Neutrophil (primary cell): ENCODE results near the gene PCDHGA1.

Experiments
- H3K27ac ChIP-seq: fragments of 200-600 bp; sonication (generic); 2 replicates; pipeline ENCODE4 v1.5.1; 2016; ENCODE audit warnings: mild to moderate bottlenecking, moderate library complexity
- H3K27me3 ChIP-seq: fragments of 200-600 bp; sonication (generic); 2 replicates; pipeline ENCODE4 v1.6.0; 2016; ENCODE audit warnings: mild to moderate bottlenecking
- H3K36me3 ChIP-seq: fragments of 200-600 bp; sonication (generic); 2 replicates; pipeline ENCODE4 v1.5.1; 2017
- H3K4me1 ChIP-seq, 2 experiments: fragments of 200-600 bp in 1 of 2; sonication (generic) in 1 of 2; 1 replicate in 1 of 2; 2 replicates in 1 of 2; pipeline versions ENCODE4 v1.5.1 to v1.6.1; 2013 to 2016; ENCODE audit warnings: low read depth in 1 of 2, low read length in 1 of 2, mild to moderate bottlenecking in 1 of 2, moderate library complexity in 1 of 2; ENCODE audit not compliant: control insufficient read depth in 1 of 2, insufficient read depth in 1 of 2
- H3K4me3 ChIP-seq, 2 experiments: fragments of 200-600 bp in 1 of 2; sonication (generic) in 1 of 2; 1 replicate in 1 of 2; 2 replicates in 1 of 2; pipeline ENCODE4 v1.5.1; 2013 to 2016; ENCODE audit warnings: low read depth in 1 of 2, low read length in 1 of 2, mild to moderate bottlenecking in 1 of 2, moderate library complexity in 1 of 2
- H3K9me3 ChIP-seq: fragments of 200-600 bp; sonication (generic); 2 replicates; pipeline ENCODE4 v1.5.1; 2016
- CTCF ChIP-seq: fragments of 200-600 bp; sonication (generic); IDR thresholded peaks from 2 replicates; pipeline ENCODE4 v1.5.1; 2016; ENCODE audit warnings: antibody characterized with exemption

The PCDHGA1 gene

DNA sequence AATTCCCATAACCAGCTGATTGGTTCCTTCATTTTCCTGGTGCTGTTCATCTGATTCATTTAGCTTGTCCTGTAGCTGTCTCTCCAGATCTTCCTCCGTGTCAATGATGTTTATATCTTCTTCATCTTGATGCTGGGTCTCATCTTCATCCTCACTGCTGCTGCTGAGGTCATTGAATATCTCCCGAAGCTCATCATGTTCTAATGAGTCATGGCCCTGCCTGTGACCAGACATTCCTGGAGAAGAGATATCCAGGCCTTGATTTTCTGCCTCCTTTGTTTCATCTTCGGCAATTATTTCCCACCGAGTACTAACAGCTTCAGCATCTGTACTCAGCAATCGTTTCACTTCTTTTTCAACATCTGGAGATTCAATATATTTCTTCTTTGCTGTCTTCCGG is 11.1 kb upstream of the PCDHGA1 start:
- Histone ChIP-seq H3K27me3 (peaks cover 4% of the 10 kb centered on the region), H3K27ac (no peak overlapping the region), H3K4me3 (peak overlapping the region; percentile 81), H3K4me1 (peaks cover 12 to 15% of the 10 kb centered on the region in 2 experiments), H3K9me3 (peaks cover 38% of the 10 kb centered on the region), H3K36me3 (no peaks in the 10 kb centered on the region)
- TF ChIP-seq CTCF = no peak

DNA sequence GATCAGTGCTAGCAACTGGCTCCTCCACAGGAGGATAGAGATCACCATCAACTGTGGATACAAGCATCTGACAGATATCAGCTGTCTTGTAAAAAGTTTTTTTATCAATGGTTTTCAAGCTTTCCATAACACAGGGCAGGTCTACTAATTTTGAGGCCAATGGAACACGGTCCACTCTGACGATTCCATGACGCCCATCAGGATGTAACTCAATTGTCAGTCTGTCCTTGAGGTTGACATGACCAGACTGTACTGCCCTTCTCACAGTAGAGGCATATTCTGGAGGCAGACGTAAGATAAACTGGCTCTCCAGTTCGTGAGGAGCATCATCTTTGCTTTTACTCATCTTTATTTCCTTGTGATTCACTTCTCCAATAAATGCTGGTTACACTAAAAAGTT is 10.6 kb upstream of the PCDHGA1 start:
- Histone ChIP-seq H3K9me3 (peaks cover 38% of the 10 kb centered on the region), H3K27me3 (peaks cover 8% of the 10 kb centered on the region), H3K27ac (peak overlapping the region; percentile 95), H3K4me3 (peak overlapping the region; percentile 81), H3K36me3 (no peaks in the 10 kb centered on the region), H3K4me1 (peaks cover 12 to 15% of the 10 kb centered on the region in 2 experiments)
- TF ChIP-seq CTCF = no peak

GRCh38 chr5:141320225-141321169 is 9.8 kb upstream of the PCDHGA1 start, which contains the start of gene TAF7:
Gene TAF7, minus strand, starts transcription at chr5:141320784. Its CDS starts 740 bp downstream, at chr5:141320044.
- H3K27ac ChIP-seq = peak within 1 kb of the TSS; percentile 95
- peak within 1 kb of the TSS; percentile 81 for H3K4me3 ChIP-seq
- peaks cover 16% of the 10 kb centered on the region for H3K27me3 ChIP-seq
- peaks cover 12 to 15% of the 10 kb centered on the region in 2 experiments for H3K4me1 ChIP-seq
- H3K36me3 ChIP-seq = no peaks in the 10 kb centered on the region
- peaks cover 33% of the 10 kb centered on the region for H3K9me3 ChIP-seq
- TF ChIP-seq CTCF = peak; percentile 91

DNA sequence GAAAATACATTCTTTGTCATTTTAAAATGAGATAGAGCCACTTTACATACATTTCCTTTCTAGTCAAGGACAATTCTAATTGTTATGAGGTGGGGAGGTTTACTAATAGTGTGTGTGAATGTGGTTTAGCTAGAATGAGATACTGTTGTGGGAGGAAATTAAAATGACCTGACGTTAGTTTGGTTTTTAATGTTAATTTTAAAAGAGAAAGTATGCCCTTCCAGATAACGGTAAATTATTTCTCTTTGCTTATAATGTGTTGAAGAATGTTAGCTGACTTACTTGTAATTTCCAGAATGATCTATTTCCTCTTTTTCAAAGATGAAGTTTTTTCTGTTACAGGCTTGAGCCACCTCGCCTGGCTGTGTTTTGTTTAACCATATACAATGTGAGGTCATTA is 8.1 kb upstream of the PCDHGA1 start:
- Histone ChIP-seq H3K27me3 (peaks cover 34% of the 10 kb centered on the region), H3K9me3 (peaks cover 32% of the 10 kb centered on the region), H3K27ac (no peak overlapping the region), H3K36me3 (no peaks in the 10 kb centered on the region), H3K4me1 (peaks cover 12 to 15% of the 10 kb centered on the region in 2 experiments), H3K4me3 (no peak overlapping the region)
- TF ChIP-seq CTCF = no peak

DNA sequence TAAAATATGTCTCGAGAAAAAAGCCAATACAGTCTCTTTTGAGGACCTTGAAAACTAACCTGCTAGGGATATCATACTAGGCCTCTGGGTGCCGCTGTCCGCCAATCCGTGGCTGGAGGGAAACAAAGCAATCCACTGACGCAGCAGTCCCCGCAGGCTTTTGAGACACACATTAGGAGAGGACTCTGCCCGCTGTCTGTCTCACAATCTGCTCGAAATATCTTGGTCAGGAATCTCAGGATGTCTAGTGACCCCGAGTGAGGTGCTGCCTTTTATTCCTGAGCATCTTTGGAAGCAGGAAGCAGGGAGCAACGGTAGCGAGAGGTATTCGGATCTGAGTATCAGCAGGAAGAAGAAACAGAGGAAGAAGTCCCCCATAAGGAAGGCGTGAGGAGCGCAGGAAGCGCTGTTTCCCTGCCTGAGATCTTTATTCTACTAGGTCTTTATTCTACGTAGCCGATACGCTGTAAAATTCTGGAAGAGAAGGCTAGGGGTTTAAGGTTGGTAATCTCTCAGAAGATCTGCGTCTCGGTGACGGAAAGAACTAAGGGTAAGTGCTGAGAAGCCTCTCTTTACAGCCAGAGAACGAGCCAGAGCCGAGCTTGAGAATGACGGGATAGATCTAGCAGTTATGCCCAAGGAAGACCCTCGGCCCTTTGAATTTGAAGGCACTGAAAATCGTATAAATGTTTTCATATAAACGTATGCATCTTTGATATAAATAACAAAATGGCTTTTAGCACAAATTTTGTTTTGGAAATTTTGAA is 4.0 kb upstream of the PCDHGA1 start:
- no peak overlapping the region for H3K27ac ChIP-seq
- peaks cover 20% of the 10 kb centered on the region for H3K9me3 ChIP-seq
- H3K4me3 ChIP-seq = peak overlapping the region in 1 of 2 experiments; percentile 23
- TF ChIP-seq CTCF = no peak
- H3K36me3 ChIP-seq = no peaks in the 10 kb centered on the region
- peaks cover under 1 to 2% of the 10 kb centered on the region in 2 experiments for H3K4me1 ChIP-seq
- H3K27me3 ChIP-seq = peaks cover 74% of the 10 kb centered on the region
